Measurements from ENCODE around the gene TEX48. TPM values are rescaled to one million over a fixed set of nuclear protein-coding genes. Genes with fewer than 3 reads are reported as not detected.

TEX48 gene
- total and polyA plus RNA-seq, 5 donors = not detected

GRCh38 chr9:114619191-114619761, 62.7 kb downstream of the TEX48 start:
- DNase-seq (peak; percentile 27 to 66 (median 63)), ATAC-seq (peak in 1 of 2 donors; percentile 21)
- Histone ChIP-seq H3K9me3 (ENCODE audit: control insufficient read depth, low read length) (no peaks in the 10 kb centered on the region), H3K27me3 (ENCODE audit: control insufficient read depth, insufficient read depth) (no peaks in the 10 kb centered on the region), H3K4me3 (ENCODE audit: low read length) (no peak overlapping the region), H3K4me1 (ENCODE audit: control insufficient read depth, insufficient read depth, low read length) (no peaks in the 10 kb centered on the region), H3K27ac (ENCODE audit: low read length) (no peak overlapping the region)
- intact Hi-C loops (cut with DNase I) = loop anchor here in 1 of 4 donors (10.0 kb wide), 1 partner anchor 114 kb away; the partner anchor contains the start of gene WHRN
- 80% methylated on average over 13 of the region's 13 CpGs for WGBS

GRCh38 chr9:114616684-114617520, 65.1 kb downstream of the TEX48 start:
- Histone ChIP-seq H3K27me3 (ENCODE audit: control insufficient read depth, insufficient read depth) (no peaks in the 10 kb centered on the region), H3K9me3 (ENCODE audit: control insufficient read depth, low read length) (no peaks in the 10 kb centered on the region), H3K4me1 (ENCODE audit: control insufficient read depth, insufficient read depth, low read length) (no peaks in the 10 kb centered on the region), H3K4me3 (ENCODE audit: low read length) (no peak overlapping the region), H3K27ac (ENCODE audit: low read length) (no peak overlapping the region)
- intact Hi-C loops (cut with DNase I) = loop anchor here in 1 of 4 donors (10.0 kb wide), 1 partner anchor 112 kb away; the partner anchor contains the start of gene WHRN
- 40% methylated on average over 4 of the region's 4 CpGs for WGBS
- ATAC-seq (peak; percentile 16 to 29), DNase-seq (peak; percentile 50 to 86 (median 81))

Other genes starting within 250 kb of the TEX48 start
- 10 to 100 TPM; 12.7 to 20.3 (median 14.1) TPM for gene WHRN, start 176.7 kb downstream of the TEX48 start, total RNA-seq
- 7.8 TPM for gene WHRN, start 176.7 kb downstream of the TEX48 start, polyA plus RNA-seq
- 10 to 100 TPM; 91.5 to 99.7 (median 98.0) TPM for gene ATP6V1G1, start 94.4 kb downstream of the TEX48 start, total RNA-seq
- gene ATP6V1G1, start 94.4 kb downstream of the TEX48 start, polyA plus RNA-seq = 157 TPM
- gene TMEM268, start 70.9 kb downstream of the TEX48 start, total RNA-seq = 1 to 10 TPM; 6.3 to 7.8 (median 7.1) TPM
- gene TMEM268, start 70.9 kb downstream of the TEX48 start, polyA plus RNA-seq = 3.0 TPM
- not detected for gene TEX53, start 24.4 kb downstream of the TEX48 start, total RNA-seq
- not detected for gene TEX53, start 24.4 kb downstream of the TEX48 start, polyA plus RNA-seq
- gene TNFSF15, start 123.8 kb upstream of the TEX48 start, total RNA-seq = under 1 TPM in 1 of 4 donors, not detected in 3; 0.03 TPM
- 0.02 TPM for gene TNFSF15, start 123.8 kb upstream of the TEX48 start, polyA plus RNA-seq
- gene TNFSF8, start 248.4 kb upstream of the TEX48 start, total RNA-seq = 1 to 10 TPM in 1 of 4 donors, under 1 TPM in 3; 0.40 to 1.0 (median 0.92) TPM
- gene TNFSF8, start 248.4 kb upstream of the TEX48 start, polyA plus RNA-seq = 0.18 TPM